ENCODE results near the gene SYT13.

The SYT13 gene, protein sequence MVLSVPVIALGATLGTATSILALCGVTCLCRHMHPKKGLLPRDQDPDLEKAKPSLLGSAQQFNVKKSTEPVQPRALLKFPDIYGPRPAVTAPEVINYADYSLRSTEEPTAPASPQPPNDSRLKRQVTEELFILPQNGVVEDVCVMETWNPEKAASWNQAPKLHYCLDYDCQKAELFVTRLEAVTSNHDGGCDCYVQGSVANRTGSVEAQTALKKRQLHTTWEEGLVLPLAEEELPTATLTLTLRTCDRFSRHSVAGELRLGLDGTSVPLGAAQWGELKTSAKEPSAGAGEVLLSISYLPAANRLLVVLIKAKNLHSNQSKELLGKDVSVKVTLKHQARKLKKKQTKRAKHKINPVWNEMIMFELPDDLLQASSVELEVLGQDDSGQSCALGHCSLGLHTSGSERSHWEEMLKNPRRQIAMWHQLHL

DNA sequence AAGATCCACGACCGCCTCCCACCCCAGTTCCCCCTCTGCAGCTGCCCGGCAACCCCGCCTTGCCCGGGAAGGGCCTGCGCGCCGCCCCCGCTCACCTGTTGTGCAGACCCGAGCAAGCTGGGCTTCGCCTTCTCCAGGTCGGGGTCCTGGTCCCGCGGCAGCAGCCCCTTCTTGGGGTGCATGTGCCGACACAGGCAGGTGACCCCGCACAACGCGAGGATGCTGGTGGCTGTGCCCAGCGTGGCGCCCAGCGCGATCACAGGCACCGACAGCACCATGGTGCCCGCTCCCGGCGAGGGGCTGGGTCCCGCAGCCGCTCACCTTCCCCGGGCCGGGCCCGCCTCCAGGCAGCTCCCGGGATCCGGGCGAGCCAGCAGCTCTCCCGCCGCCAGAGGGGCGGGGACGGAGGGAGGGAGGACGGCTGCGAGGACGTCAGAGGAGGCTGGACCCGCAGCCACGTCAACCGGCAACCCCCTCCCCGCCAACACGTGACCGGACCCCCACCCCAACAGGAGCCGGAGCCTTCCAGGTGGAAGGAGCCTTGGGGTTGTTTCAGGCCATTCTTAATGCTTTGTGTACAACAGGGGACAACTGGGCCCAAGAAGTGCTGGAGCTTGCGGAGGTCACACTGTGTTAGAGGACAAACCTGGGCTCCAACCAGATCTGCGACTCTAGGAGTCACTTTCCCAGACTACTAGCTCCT, at the start of gene SYT13:
Gene SYT13 (minus strand): TSS at position 412 of the 703 bp plus-strand sequence. CDS start 134 bp downstream, at position 278.
- peaks cover 58% of the 10 kb centered on the region for H3K27me3 ChIP-seq (ENCODE audit: insufficient read depth, low read length)
- H3K9me3 ChIP-seq (ENCODE audit: low read length), result peaks cover 2% of the 10 kb centered on the region
- H3K4me1 ChIP-seq (ENCODE audit: insufficient read depth, low read length), result no peaks in the 10 kb centered on the region
- no peaks in the 10 kb centered on the region for H3K36me3 ChIP-seq (ENCODE audit: insufficient read depth, low read length)
- peak within 1 kb of the TSS; percentile 18 for H3K4me3 ChIP-seq (ENCODE audit: low read length)
- no peak within 1 kb of the TSS for H2AFZ ChIP-seq (ENCODE audit: low read depth, low read length)

DNA sequence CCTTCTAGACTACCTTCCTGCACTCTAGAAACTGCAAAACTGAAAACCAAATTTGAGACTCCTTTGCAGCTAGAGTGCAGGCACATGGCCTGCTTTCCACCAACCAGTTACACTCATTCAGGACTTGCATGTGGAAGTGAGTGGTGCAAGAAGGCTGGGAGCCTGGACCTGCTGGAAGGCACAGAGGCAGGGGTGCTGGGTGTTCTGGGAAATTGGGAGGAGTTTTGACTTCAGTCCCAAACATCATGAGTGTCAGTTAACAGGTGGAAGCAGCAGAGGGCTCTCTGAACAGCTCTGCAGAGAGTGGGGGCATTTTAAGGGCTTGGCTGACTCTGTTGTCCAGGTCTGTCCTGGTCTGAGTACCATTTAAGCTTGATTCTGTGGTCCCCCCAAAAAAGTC, 49.3 kb upstream of the SYT13 start:
- H3K36me3 ChIP-seq (ENCODE audit: insufficient read depth, low read length), result no peaks in the 10 kb centered on the region
- no peaks in the 10 kb centered on the region for H3K9me3 ChIP-seq (ENCODE audit: low read length)
- no peak overlapping the region for H3K4me3 ChIP-seq (ENCODE audit: low read length)
- peaks cover 14% of the 10 kb centered on the region for H3K4me1 ChIP-seq (ENCODE audit: insufficient read depth, low read length)
- no peak overlapping the region for H2AFZ ChIP-seq (ENCODE audit: low read depth, low read length)
- no peaks in the 10 kb centered on the region for H3K27me3 ChIP-seq (ENCODE audit: insufficient read depth, low read length)

DNA sequence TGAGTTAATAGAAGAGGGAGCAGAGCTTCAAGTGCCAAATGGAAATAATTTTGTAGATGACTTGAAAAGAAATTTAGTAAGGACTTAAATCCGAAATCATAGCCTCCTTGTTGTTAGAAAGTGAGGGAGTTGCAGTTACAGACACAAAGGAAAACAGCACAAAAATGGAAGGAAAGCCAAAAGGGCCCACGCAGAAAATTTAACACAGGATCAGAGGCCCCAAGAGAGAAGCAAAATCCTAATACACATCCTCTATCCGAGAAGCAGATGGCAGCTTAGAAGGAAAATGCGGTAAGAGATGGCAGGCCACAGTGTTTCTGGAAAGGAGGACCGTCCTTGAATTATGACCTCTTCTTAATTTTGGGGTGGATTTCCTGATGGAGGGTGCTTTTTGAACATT, 48.7 kb upstream of the SYT13 start:
- H3K4me1 ChIP-seq (ENCODE audit: insufficient read depth, low read length), result peaks cover 10% of the 10 kb centered on the region
- no peaks in the 10 kb centered on the region for H3K27me3 ChIP-seq (ENCODE audit: insufficient read depth, low read length)
- H3K36me3 ChIP-seq (ENCODE audit: insufficient read depth, low read length), result no peaks in the 10 kb centered on the region
- H3K4me3 ChIP-seq (ENCODE audit: low read length), result no peak overlapping the region
- H2AFZ ChIP-seq (ENCODE audit: low read depth, low read length), result no peak overlapping the region
- H3K9me3 ChIP-seq (ENCODE audit: low read length), result no peaks in the 10 kb centered on the region

DNA sequence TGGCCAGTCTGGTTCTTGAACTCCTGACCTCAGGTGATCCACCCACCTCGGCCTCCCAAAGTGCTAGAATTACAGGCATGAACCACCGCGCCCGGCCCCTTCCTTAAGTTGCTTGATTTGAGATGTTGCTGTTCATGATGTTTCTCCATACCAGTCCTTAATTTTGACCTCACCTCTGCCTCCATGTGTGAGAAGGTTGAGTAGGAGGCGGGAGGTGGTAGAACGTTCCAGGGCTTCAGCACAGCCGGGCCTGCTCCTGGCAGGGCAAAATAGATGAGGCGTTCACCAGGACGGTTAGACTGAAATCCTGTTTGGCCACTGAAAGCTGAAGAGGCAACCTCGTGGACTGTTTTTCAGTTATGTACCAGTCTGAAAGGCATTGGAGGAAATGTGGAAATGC, 48.3 kb upstream of the SYT13 start:
- H3K36me3 ChIP-seq (ENCODE audit: insufficient read depth, low read length), result no peaks in the 10 kb centered on the region
- H3K4me1 ChIP-seq (ENCODE audit: insufficient read depth, low read length), result peaks cover 9% of the 10 kb centered on the region
- H3K27me3 ChIP-seq (ENCODE audit: insufficient read depth, low read length), result no peaks in the 10 kb centered on the region
- H3K4me3 ChIP-seq (ENCODE audit: low read length), result no peak overlapping the region
- no peak overlapping the region for H2AFZ ChIP-seq (ENCODE audit: low read depth, low read length)
- no peaks in the 10 kb centered on the region for H3K9me3 ChIP-seq (ENCODE audit: low read length)

DNA sequence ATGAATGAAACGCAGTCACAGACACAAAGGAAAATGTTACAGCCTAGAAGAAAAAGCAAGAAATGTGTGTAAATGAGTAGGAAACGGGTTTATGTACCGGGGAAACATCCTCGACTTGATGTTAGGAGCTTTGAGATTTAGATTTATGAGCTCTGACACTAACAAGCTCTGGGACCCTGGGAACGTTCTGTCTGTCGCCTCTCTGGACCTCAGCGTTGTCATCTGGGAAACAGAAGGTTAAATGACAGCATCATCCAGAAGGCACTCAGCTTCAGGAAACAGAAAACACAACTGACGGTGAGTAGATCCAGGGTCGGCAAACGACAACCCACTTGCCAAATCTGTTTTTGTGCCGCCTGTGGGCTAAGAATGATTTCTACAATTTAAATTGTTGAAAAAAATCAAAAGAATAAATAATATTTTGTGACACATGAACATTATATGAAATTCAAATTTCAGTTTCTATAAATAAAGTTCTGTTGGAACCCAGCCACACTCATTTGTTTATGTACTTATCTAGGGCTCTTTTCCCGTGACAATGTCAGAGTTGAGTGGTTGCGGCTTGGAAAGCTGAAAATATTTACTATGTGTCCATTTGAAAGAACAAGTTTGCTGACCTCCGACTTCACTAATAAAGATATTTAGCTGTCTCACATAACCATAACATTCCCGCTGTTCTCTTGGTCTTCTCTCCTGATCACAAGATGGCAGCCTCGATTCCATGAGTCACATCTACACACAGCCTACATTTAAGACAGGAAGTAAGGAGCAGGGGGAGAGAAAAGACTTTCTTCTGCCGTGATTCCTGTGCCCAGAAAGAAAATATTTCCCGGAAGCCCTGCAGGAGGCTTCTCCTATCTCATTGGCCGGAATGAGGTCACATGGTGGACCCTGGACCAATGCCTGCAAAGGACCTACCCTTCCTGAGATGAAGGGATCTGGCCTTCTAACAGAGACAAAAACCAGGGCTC, 47.1 kb upstream of the SYT13 start:
- peaks cover 5% of the 10 kb centered on the region for H3K4me1 ChIP-seq (ENCODE audit: insufficient read depth, low read length)
- H3K4me3 ChIP-seq (ENCODE audit: low read length), result no peak overlapping the region
- no peaks in the 10 kb centered on the region for H3K36me3 ChIP-seq (ENCODE audit: insufficient read depth, low read length)
- peaks cover 2% of the 10 kb centered on the region for H3K9me3 ChIP-seq (ENCODE audit: low read length)
- H3K27me3 ChIP-seq (ENCODE audit: insufficient read depth, low read length), result no peaks in the 10 kb centered on the region
- H2AFZ ChIP-seq (ENCODE audit: low read depth, low read length), result no peak overlapping the region

DNA sequence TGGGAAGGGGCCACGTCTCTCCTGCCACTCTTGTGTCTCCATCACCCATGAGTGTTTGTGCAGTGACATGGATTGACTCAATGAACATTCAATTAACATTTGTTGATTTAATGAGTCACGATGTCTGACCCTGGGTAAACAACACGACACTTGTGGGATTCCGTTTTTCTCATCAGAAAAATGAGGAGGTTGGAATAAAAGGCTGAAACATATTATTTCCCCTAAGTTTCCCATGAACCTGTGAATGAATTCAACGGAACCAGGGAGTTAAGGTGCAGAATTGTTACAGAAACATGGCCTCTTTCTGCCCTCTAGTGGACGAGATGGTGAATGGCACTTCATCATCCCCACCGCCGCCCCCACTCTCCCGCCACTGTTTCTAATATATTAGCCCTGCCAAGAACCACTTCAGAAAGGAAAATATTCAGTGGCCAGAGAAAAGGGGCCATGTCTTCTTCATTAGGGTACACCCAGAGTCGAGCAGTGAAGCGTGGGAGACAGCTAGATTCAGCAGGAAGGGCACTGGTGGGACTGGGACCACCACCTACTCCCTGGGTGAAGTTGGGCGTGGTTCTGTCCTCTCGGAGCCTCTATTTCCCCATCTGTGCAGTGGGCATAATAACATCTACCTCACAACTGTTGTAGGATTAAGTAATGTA, 46.3 kb upstream of the SYT13 start:
- no peaks in the 10 kb centered on the region for H3K36me3 ChIP-seq (ENCODE audit: insufficient read depth, low read length)
- H3K27me3 ChIP-seq (ENCODE audit: insufficient read depth, low read length), result no peaks in the 10 kb centered on the region
- H3K4me3 ChIP-seq (ENCODE audit: low read length), result no peak overlapping the region
- no peak overlapping the region for H2AFZ ChIP-seq (ENCODE audit: low read depth, low read length)
- peaks cover 2% of the 10 kb centered on the region for H3K9me3 ChIP-seq (ENCODE audit: low read length)
- no peaks in the 10 kb centered on the region for H3K4me1 ChIP-seq (ENCODE audit: insufficient read depth, low read length)

DNA sequence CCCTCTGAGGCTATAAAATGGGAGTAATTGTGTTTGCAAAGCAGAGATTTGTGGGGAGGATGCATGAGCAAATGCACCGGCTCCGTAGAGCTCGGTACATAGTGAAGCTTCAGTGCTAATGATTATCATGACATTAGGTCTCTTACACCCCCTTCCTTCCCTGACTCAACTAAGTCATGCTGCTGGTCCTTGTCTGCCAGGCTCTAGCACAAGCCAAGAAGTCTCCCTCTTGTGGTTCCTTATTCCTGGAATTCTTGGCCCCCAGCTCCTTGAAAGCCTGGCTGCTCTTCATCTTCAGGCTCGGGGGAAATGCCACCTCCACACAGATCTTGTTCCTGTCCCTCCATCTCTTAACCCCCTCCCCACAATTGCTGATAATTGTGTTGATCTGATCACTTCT, 45.7 kb upstream of the SYT13 start:
- Histone ChIP-seq H3K4me1 (ENCODE audit: insufficient read depth, low read length) (no peaks in the 10 kb centered on the region), H3K4me3 (ENCODE audit: low read length) (no peak overlapping the region), H3K27me3 (ENCODE audit: insufficient read depth, low read length) (no peaks in the 10 kb centered on the region)

DNA sequence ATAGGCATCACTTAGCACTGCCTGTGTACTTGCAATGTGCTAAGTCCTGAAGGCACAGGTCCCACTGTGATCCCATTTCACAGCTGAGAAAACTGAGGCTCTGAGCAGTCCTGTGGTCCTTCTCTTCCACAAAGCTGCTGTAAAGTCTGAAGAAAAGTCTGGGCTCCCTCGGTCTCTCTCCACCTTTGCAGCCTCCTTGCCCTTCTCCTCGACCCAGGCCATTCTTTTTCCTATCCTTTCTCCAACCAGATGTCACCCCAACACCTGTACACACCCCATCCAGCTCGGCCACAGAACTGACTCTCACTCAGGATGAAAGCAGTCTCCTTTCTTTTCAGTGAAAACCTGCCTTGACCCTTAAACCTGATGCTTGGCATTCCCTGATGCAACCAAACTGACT, 42.6 kb upstream of the SYT13 start:
- no peaks in the 10 kb centered on the region for H3K36me3 ChIP-seq (ENCODE audit: insufficient read depth, low read length)
- no peak overlapping the region for H2AFZ ChIP-seq (ENCODE audit: low read depth, low read length)
- no peaks in the 10 kb centered on the region for H3K27me3 ChIP-seq (ENCODE audit: insufficient read depth, low read length)

More for the DNA sequence above, 45.7 kb upstream of the SYT13 start:
- Histone ChIP-seq H3K9me3 (ENCODE audit: low read length) (peaks cover 2% of the 10 kb centered on the region), H2AFZ (ENCODE audit: low read depth, low read length) (no peak overlapping the region), H3K36me3 (ENCODE audit: insufficient read depth, low read length) (no peaks in the 10 kb centered on the region)

DNA sequence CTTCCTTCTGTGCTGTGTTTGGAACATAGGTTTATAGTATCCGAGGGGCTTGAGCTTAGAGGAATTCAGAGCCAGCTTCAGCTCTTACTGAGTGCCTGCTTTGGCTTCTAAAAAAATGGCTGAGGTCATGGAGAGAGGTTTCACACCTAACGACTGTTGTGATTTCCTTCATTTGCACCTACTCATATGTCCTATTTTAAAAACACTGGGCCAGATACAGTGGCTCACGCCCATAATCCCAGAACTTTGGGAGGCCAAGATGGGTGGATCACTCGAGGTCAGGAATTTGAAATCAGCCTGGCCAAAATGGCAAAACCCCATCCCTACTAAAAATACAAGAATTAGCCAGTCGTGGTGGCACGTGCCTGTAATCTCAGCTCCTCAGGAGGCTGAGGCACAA, 38.3 kb upstream of the SYT13 start:
- Histone ChIP-seq H3K4me1 (ENCODE audit: insufficient read depth, low read length) (no peaks in the 10 kb centered on the region), H3K36me3 (ENCODE audit: insufficient read depth, low read length) (no peaks in the 10 kb centered on the region), H3K27me3 (ENCODE audit: insufficient read depth, low read length) (no peaks in the 10 kb centered on the region), H2AFZ (ENCODE audit: low read depth, low read length) (no peak overlapping the region), H3K9me3 (ENCODE audit: low read length) (peaks cover 2% of the 10 kb centered on the region), H3K4me3 (ENCODE audit: low read length) (no peak overlapping the region)

More for the DNA sequence above, 42.6 kb upstream of the SYT13 start:
- no peaks in the 10 kb centered on the region for H3K4me1 ChIP-seq (ENCODE audit: insufficient read depth, low read length)
- no peak overlapping the region for H3K4me3 ChIP-seq (ENCODE audit: low read length)
- peaks cover 2% of the 10 kb centered on the region for H3K9me3 ChIP-seq (ENCODE audit: low read length)

DNA sequence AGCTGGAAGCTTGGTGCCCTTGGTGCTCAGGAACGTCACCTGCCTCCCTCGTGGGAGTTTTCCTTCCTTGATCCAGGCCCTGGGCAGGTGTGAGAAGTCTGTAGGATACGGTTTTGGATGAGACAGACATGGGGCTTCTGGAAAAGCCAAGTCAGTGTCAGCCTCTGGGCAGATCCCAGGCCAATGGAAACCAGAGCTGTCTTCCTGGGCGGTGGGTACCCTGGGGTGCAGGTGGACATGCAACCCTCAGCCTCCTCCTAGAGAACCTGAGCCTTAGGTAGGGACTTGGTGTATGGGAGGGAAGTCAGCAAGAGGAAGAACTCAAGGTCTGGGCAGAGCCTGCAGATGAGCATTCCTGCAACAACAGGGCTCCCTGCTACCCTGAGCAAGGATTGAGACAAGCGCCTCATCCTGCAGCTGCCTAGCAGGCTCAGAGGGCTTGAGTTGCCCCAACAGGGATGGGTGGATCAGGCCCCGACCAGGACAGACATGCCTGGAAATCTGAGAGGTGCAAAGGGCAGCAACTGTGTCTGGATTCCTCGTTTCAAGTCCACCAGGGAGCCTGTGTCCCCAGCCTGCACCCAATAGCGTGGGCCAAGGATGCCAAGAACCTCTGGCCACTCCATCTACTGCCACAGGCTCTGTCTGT, 37.6 kb upstream of the SYT13 start:
- Histone ChIP-seq H2AFZ (ENCODE audit: low read depth, low read length) (no peak overlapping the region), H3K36me3 (ENCODE audit: insufficient read depth, low read length) (no peaks in the 10 kb centered on the region), H3K4me3 (ENCODE audit: low read length) (no peak overlapping the region), H3K9me3 (ENCODE audit: low read length) (peaks cover 2% of the 10 kb centered on the region), H3K27me3 (ENCODE audit: insufficient read depth, low read length) (no peaks in the 10 kb centered on the region), H3K4me1 (ENCODE audit: insufficient read depth, low read length) (no peaks in the 10 kb centered on the region)

DNA sequence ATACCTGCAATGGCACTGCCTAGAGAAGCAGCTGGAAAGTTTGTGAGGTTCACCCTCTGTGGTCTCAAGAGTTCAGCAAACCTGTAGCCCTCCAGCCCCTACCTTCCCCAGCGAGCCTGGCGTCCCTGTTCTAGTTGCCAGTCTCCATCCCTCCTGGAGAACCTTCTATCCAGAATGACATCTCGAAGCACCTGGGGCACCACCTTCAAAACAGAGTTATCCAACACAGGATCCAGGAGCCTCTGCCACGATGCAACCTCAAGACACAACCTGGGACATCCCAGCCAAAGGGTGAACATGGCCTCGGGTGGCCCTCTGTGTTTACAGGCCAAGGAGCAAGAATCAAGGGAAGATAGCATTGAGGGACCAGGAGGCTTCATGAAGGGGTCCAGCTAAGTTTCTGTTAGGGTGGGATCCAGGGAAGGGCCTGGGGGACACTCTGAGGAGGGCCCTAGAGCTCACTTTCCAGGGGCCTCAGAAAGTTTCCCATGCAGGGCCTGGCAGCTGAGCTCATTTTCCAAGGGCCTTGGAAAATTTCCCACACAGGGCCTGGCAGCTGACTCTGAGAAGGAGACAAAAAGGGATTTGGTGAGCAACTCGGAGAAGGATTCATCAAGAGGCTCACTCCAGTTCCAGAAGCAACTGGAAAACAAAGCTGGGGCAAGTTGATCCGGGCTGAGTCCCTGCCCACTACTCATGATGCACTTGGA, 36.9 kb upstream of the SYT13 start:
- Histone ChIP-seq H2AFZ (ENCODE audit: low read depth, low read length) (no peak overlapping the region), H3K36me3 (ENCODE audit: insufficient read depth, low read length) (no peaks in the 10 kb centered on the region), H3K9me3 (ENCODE audit: low read length) (no peaks in the 10 kb centered on the region), H3K27me3 (ENCODE audit: insufficient read depth, low read length) (no peaks in the 10 kb centered on the region), H3K4me3 (ENCODE audit: low read length) (no peak overlapping the region), H3K4me1 (ENCODE audit: insufficient read depth, low read length) (no peaks in the 10 kb centered on the region)
